Renal pelvis (tissue), 4 donors: Measurements from ENCODE around the gene ZDHHC21. TPM values are rescaled to one million over a fixed set of nuclear protein-coding genes. Genes with fewer than 3 reads are reported as not detected.

Experiments used
- DNase-seq: peaks from one replicate; pipeline ENCODE4 v3.0.0-alpha.2; 2013
- polyA plus RNA-seq, 3 donors: library from polyadenylated mRNA; unstranded; fragments of 120-200 nt; gene quantifications; one replicate each; pipeline ENCODE4 v1.2.1, GENCODE V29; 2013; ENCODE audit not compliant: insufficient read length in 3 of 3

Gene ZDHHC21
- polyA plus RNA-seq, 3 donors = 14.0 to 23.1 (median 19.5) TPM

DNA sequence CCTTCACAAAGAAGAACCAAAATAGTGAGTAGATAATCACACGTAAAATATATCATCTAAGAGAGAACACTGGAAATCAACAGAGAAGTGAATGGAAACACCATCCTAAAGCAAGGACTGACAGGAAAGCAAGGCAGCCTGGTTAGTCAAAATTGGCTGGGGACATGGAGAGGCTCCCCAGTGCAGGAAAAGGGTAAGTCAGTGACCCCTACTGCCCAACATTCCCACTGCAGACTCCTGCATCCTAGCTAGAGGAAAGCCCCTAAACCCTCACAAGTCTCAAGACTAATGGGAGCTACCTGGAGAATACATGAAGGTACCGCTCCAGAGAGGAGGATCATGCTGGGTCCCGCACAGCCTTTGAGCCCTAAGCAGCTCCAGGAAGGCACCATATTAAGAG lies 60.1 kb downstream of the ZDHHC21 start:
- no peak for DNase-seq

- DNase-seq = no peak
Observed at GRCh38 chr9:14627513-14627912, 65.7 kb downstream of the ZDHHC21 start.

DNA sequence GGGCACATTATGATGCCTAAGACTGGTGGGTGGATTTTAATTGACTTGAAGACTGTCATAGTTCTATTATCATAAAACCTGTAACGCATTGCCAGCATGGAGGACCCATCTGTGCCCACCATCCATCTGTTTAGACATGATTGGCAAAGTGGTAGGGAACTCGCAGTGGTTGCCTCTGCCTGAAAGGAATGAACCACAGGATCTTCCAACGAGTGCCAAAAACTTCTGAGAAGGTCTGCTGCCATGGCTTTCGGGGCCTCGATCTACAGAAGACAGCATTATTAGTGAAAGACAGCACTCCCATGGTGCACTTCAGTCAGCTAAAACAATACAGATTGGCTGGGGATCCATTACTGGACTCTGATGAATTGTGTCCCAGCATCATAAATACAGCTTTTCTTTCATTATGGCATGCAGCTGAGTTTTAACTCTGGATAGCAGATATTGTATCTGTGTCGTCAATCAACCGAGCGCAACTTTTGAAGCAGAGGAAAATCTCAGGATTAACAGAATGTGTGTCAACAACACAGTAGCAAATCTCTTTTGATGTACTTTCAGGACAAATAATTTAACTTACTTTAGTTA lies 74.3 kb downstream of the ZDHHC21 start:
- DNase-seq = no peak

DNA sequence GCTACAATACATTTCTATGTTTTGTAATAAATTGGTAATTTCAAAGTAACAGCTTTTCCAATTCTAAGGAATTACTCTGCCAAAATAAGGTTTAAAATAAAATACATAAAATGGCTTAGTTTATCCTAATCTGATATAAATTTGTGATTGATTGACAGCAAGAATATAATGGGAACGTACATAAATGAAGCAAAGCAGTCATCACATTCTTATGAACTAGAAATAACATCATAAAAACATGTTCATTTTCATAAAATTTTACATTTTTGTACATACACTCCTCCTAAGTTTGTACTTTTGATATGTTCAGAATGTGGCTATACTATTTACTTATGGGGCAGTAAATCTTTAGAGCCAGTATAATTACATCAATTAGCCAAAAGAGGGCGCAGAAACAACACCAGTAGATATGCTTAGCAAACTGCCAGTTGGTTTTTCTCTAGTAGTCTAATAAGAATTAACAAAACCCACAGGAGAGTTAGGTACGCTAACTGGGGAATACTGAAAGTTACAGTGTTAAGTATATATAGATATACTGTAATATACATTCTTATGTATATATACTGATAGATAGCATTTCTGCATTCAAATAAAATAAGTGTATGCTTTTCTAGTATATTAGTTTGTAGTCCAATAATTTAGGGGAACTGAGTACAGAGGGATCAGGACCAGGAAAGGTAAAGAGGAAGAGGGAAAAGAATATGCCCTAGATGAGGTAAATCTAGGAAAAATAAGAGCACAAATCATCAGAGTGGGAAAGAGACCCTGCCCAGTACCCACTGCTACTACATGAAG lies 76.8 kb downstream of the ZDHHC21 start:
- peak; percentile 48 for DNase-seq

- no peak for DNase-seq
Observed at GRCh38 chr9:14608540-14608939, 84.7 kb downstream of the ZDHHC21 start.

GRCh38 chr9:14597171-14597799 lies 95.9 kb downstream of the ZDHHC21 start:
- DNase-seq = no peak

GRCh38 chr9:14593406-14593805 lies 99.8 kb downstream of the ZDHHC21 start:
- no peak for DNase-seq

DNA sequence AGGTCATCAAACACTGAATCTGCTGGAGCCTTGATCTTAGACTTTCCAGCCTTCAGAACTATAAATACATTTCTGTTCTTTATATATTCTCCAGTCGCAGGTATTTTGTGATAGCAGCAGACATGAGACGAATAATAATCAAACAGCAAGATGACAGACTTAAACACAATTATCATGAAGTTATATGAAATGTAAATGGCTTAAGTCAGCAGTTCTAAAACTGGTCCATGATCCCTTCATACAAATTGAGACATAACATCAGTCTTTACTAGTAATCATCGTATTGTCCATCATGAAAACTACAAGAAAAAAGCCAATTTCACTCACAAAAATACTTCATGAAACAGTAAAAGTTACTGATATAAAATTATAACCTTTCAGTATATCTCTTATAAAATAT lies 101.8 kb downstream of the ZDHHC21 start:
- DNase-seq = no peak

- DNase-seq = no peak
Observed at GRCh38 chr9:14585730-14586473, 107.3 kb downstream of the ZDHHC21 start.

GRCh38 chr9:14584571-14584970 lies 108.7 kb downstream of the ZDHHC21 start:
- no peak for DNase-seq

GRCh38 chr9:14578030-14578429 lies 115.2 kb downstream of the ZDHHC21 start:
- DNase-seq = no peak

DNA sequence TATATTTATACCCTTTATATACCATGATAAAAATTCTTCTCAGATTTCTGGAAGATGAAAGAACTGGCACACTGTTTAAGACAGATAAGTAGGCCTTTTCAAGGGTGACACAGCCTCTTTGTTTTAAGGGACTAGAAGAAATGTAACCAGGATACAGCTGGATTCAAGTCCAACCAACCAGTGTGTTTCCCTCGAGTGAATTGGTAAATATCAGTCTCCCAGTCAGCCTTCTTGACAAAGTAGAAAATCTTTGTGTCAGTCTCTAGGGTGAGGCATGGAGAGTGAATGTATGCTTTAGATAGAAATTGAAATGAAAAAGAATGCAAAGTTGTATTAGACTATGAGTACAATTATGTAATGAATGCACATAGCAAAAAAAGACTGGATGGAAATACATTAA lies 119.1 kb downstream of the ZDHHC21 start:
- no peak for DNase-seq

DNA sequence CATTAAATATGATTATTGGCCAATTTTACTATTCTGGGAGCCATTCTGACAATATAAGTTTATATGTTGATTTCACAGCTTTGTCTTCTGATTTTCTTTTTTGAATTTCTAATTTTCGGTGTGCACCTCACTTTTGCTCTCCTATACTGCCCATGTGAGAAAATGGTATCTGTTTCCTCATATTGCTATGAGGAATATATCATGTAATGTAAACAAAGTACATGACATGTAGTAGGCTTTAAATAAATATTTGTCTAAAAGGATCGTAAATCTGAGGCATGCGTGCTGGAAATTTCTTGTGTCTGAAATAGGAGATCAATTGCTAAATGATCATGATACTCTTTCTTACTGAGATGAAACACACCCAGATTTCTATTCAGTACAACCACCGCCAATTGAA lies 119.9 kb downstream of the ZDHHC21 start:
- DNase-seq = no peak

DNA sequence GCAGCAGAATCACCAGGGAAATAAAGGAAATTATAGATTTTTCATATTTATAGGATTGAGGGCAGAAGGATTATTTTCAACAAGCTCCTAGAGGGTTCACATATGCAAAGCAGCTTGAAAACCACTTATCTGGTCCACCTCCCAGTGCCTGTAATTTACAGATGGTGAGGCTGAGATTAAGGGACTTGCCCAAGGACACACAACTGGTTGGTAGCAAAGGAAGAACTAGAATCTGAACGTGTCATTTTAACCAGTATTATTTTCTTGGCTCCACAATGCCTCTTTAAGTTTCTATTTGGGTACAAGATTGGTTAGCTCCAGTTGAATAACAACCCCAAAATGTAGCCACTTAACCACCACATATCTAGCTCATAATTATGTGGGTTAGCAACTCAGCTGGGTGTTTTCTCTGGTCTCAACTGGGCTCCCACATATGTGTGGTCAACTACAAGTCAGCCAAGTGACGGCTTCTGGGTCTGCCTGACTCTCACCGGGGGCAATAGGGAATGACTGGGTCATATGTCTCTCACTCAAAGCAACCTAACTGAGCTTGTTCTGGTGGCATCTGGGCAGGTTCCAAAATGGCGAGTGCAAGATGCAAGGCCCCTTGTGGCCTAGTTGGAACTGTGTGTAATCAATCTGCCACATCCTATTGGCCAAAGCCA lies 127.7 kb downstream of the ZDHHC21 start:
- DNase-seq = no peak

DNA sequence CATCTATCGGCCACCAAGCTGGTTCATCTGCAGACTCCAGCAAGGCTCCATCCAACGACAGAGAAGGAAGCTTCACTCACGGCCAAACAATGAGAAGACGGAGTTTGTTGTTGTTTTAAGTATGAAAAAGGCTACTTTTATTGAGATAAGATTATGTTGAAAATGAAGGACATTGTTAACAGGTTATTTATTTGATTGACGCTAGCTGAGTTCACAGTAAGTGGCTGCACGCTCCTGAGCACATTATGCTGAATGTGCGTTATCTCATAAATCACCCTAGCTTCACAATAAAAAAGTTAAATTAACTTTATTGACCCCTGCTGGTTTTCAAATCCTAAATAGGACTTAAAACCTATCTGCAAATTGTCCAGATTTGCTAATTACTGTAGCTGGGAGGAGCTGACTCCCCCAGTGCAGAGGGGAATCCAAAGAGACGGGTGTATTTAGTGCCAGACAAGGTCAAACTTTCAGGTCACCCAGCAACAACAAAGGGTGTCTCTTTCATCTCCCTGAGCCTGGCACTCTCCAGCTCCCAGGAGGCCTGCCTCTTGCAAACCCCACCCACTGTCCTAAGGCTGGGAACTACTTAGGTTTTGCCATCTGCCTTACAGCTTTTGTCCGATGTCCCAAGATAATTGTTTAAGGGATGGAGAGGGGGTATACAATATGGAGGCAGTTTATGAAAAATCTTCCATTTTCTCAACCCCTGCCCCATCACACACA lies 129.2 kb downstream of the ZDHHC21 start:
- no peak for DNase-seq

DNA sequence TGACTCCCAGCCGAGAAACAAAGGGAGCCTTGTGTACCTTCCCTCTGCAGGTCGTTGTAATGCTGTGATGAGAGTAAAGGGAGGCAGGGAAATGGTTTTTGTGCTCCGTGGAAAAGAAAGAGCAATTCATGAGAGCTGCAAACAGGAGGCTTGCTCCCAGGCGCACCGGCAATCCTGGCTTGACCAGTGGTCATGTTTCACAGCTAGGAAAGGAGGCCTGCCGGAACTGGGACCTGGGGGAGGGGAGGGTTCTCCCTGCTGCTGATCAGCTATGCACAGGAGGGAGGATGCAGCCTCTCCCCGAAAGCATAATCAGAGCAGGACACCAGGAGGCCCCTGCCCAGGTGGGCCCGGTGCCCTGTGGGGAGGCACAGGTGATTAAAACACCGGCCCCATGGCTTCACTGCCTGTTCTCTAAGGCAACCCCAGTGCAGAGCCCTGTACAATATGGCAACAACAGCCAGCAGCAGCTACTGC lies 131.3 kb downstream of the ZDHHC21 start:
- peak; percentile 30 for DNase-seq

Other genes with a start within 250 kb of the ZDHHC21 start
- 1 to 10 TPM in 2 of 3 donors, under 1 TPM in 1; 0.38 to 1.3 (median 1.1) TPM for gene CER1, start 29.3 kb upstream of the ZDHHC21 start, polyA plus RNA-seq
- 100 to 1,000 TPM; 214 to 232 (median 226) TPM for gene FREM1, start 217.0 kb upstream of the ZDHHC21 start, polyA plus RNA-seq